ENCODE results near the gene ERG. TPM values are rescaled to one million over a fixed set of nuclear protein-coding genes. Genes with fewer than 3 reads are reported as not detected.

The ERG gene
- total and polyA plus RNA-seq, 9 of the 15 experiments (the other 6 are each of a cell fraction or from before 2014, with no cell fraction given): 0.06 TPM; not detected in 8

DNA sequence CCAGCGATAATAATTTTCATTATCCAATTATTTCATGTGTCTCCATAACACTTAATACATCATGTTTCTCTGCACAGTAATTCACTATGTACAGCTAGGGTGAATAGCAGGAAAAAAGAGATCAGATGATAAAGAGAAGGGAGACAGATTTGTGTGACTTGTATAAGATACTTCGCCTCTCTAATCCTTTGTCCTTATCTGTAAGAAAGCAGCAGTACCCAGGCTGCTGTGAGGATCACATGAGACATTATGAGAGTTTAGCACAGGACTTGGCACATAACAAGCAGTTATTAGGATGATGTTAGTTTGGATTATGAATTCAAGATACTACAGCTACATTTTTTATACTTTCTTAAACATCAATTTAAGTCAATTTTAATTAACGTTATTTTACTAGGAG lies 6.3 kb downstream of the ERG start (continued):
- TF ChIP-seq NFIX (CRISPR knock-in tag; IDR thresholded peaks at IDR 0.05; ENCODE audit: low read depth) (no peak), ZNF609 (CRISPR knock-in tag; IDR thresholded peaks at IDR 0.05; ENCODE audit: borderline replicate concordance) (no peak), ZSCAN29 (IDR thresholded peaks at IDR 0.05) (no peak), U2AF1 (optimal IDR thresholded peaks at IDR 0.05; ENCODE audit: low read depth, low read length) (no peak), RFX5 (IDR thresholded peaks at IDR 0.05; ENCODE audit: low read depth, low read length) (no peak), ARID1B (IDR thresholded peaks at IDR 0.05) (peak; percentile 61), TAL1 (IDR thresholded peaks at IDR 0.05) (peak; percentile 67), HMG20A (CRISPR knock-in tag; conservative IDR thresholded peaks at IDR 0.05) (no peak), ZNF23 (CRISPR knock-in tag; IDR thresholded peaks at IDR 0.05) (no peak), KDM2B (CRISPR knock-in tag; IDR thresholded peaks at IDR 0.05) (no peak), TCF3 (CRISPR knock-in tag; IDR thresholded peaks at IDR 0.05) (0 out of 2 replicates have a peak, but pooled peaks have one; percentile 15), PCBP1 (IDR thresholded peaks at IDR 0.05; ENCODE audit: low read depth, low read length, poor library complexity, severe bottlenecking) (no peak), ZKSCAN1 (IDR thresholded peaks at IDR 0.05; ENCODE audit: low read depth, low read length) (no peak), CBFB (CRISPR knock-in tag; IDR thresholded peaks at IDR 0.05) (no peak), ZNF445 (CRISPR knock-in tag; IDR thresholded peaks at IDR 0.05; ENCODE audit: low read depth) (no peak), SIRT6 (IDR thresholded peaks at IDR 0.05; ENCODE audit: low read depth, low read length) (no peak), MED1 (CRISPR knock-in tag; IDR thresholded peaks at IDR 0.05; ENCODE audit: borderline replicate concordance) (no peak), NCOA4 (IDR thresholded peaks at IDR 0.05; ENCODE audit: partially characterized antibody) (no peak), SMC3 (conservative IDR thresholded peaks at IDR 0.05; ENCODE audit: insufficient read depth, low read depth, low read length) (no peak), ZBTB8A (IDR thresholded peaks at IDR 0.05; ENCODE audit: partially characterized antibody) (no peak), HDAC8 (tag; IDR thresholded peaks at IDR 0.05) (no peak), FOSL1 (tag; conservative IDR thresholded peaks at IDR 0.05) (peak; percentile 39; the same call in 1 of the 2 replicates), ADNP (tag; IDR thresholded peaks at IDR 0.05) (no peak), NONO (IDR thresholded peaks at IDR 0.05; ENCODE audit: low read depth in 2 of 2, low read length in 1 of 2) (no peak), YBX1 (IDR thresholded peaks at IDR 0.05) (no peak), KLF16 (IDR thresholded peaks at IDR 0.05) (0 out of 2 replicates have a peak, but pooled peaks have one; percentile 46)
- TF ChIP-seq, protein P1, sequence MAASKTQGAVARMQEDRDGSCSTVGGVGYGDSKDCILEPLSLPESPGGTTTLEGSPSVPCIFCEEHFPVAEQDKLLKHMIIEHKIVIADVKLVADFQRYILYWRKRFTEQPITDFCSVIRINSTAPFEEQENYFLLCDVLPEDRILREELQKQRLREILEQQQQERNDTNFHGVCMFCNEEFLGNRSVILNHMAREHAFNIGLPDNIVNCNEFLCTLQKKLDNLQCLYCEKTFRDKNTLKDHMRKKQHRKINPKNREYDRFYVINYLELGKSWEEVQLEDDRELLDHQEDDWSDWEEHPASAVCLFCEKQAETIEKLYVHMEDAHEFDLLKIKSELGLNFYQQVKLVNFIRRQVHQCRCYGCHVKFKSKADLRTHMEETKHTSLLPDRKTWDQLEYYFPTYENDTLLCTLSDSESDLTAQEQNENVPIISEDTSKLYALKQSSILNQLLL (CRISPR knock-in tag; IDR thresholded peaks at IDR 0.05; ENCODE audit: borderline replicate concordance): no peak
